Ramos (cell line): ENCODE measurements around the gene SLC38A2.
"Not testable (repeated sequence)": the region's sequence is repeated elsewhere in the genome, so short reads cannot be mapped to it uniquely, and the experiment has no call there.

Experiments used
- in situ Hi-C: fragments of 300-500 bp; cut with MboI; formaldehyde crosslinking; loops from one replicate; pipeline ENCODE4 v1.14.3; 2022; ENCODE audit warnings: low sequenced_read_pairs; ENCODE audit not compliant: unreplicated experiment

SLC38A2 gene

GRCh38 chr12:46372544-46373300 is at the start of gene SLC38A2:
Gene SLC38A2 (minus strand): TSS chr12:46372773. CDS start chr12:46371293, 1,480 bp downstream.
- in situ Hi-C loops: no loop called here

DNA sequence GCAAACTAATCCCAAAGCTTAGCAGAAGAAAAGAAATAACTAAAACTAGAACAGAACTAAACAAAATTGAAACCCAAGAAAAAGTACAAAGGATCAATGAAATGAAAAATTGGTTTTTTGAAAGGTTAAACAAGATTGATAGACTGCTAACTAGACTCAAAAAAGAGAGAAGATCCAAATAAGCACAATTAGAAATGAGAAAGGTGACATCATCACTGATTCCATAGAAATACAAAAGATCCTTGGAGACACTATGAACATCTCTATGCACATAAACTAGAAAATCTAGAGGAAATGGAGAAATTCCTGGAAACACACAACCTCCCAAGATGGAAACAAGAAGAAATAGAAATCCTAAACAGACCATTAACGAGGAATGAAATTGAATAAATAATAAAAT is 47.1 kb upstream of the SLC38A2 start:
- in situ Hi-C loops: no loop called here

GRCh38 chr12:46415552-46415951 is 43.0 kb upstream of the SLC38A2 start:
- in situ Hi-C loops: no loop called here

DNA sequence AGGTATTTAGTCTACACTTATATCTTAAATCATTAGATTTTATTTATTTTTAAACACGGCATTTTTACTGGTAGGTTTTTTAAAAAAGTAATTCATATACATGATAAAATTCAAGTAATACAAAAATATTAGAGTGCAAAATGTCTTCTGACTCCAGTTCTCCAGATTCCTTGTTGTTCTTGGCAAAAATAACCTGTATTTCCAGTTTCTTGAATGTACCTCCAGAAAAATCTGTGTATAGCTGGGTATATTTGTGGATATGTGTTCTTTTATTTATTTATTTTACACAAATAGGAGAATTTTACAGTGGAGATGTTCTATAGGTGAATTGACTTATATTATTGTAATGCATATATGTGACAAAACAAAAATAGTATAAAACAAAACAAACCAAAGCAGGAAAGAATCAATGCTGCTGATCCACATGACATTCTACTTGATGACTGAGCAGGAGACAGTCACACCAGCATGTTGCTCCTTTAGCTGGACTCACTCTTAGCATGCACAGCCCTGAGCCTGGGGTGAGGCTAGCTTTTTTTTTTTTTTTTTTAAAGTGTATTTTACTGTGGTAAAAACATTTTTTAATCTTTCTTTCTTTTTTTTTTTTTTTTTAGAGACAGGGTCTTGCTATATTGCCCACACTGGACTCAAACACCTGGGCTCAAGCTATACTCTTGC is 42.2 kb upstream of the SLC38A2 start:
- in situ Hi-C loops: no loop called here

DNA sequence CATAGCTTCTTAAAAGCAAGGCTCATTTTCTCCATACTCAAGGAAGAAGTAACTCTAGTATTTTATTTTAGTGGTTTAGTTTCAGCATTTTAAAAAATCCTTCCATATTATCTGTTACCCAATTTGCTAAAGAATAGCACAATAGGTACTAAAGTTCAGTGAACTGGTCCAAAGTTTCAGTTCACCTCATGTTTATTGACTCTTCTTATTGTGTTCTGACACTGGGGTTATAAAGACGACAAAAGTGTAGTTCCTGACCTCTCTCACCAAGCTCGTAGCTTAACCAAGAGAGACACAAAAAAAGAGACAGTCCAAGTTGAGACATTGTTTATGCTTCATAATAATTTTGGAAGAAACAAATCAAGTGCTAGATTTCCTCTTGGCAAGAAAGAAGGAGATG is 40.8 kb upstream of the SLC38A2 start:
- in situ Hi-C loops: no loop called here

DNA sequence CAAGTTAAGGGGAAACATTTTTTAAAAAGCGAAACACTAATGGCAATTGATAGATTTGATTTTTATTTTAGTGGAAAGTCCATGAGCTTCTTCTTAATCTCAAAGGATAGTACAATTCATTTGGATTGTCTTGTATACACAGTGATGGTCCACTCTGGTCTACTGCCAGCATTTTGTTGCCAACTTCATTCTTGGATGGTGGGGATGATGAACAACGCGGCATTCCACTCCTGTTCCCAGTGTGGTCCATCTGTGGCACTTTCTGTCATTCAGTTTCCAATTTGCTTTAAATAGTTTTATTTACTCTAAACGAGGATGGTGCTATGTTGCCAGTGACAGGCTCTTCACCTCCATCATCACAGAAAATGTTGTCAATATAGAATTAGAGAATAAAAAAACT is 40.3 kb upstream of the SLC38A2 start:
- in situ Hi-C loops: no loop called here

DNA sequence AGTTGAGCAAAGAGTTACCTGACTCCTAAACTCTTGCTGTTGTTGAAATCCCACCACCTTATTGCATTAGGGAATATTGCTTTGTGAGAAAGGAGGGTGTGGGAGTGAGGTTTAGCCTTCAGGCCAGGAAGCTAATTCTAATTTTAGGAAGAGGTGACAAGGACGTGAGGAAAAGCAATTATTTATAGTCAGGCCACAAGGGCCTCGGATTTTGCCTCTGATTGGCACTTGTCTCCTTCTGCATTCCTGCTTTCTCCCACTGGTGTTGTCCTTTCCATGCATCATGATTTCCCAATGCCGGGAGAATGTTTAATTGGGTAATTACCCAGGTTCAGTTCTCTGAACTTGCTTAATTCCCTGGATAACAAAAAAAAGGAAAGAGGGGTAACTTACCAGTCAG is 37.9 kb upstream of the SLC38A2 start:
- in situ Hi-C loops: no loop called here

DNA sequence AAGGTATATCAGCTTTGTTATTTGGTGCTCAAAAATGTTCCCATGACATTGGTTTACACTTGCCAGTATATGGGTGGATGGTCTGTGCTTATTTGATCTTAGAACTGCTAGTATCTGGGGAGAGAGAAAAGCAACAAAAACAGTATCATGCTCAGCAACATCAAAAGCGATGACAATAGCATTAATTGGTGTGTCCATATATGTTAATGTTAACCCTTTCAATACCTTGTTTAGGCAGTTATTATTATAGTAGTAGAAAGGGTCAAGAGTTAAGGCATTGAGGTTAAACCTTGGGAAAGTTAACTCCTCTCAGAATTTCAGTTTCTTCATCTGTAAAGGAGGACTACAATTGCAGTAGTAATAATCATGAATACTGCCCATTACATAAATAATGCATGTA is 37.4 kb upstream of the SLC38A2 start:
- in situ Hi-C loops: no loop called here

GRCh38 chr12:46409342-46409741 is 36.8 kb upstream of the SLC38A2 start:
- in situ Hi-C loops: no loop called here

DNA sequence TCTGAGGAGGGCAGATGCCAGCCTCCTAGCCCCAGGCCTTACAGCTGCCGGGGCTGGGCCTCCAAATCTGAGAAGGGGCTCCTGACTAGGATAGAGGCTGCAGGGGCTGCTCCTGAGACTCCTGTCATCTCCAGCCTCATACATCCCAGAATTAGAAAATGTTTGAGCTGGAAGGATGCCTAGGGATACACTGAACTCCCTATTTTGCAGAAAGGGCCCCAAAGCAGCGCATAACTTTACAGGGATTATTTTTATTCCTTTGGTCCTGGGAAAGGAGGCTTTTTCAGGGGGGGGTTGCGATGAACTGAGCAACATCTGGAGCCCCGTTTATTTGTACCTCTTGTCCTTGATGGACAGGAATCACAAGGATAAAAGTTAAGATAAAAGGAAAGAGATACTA is 35.9 kb upstream of the SLC38A2 start:
- in situ Hi-C loops: no loop called here

GRCh38 chr12:46407361-46407760 is 34.8 kb upstream of the SLC38A2 start:
- in situ Hi-C loops: no loop called here

DNA sequence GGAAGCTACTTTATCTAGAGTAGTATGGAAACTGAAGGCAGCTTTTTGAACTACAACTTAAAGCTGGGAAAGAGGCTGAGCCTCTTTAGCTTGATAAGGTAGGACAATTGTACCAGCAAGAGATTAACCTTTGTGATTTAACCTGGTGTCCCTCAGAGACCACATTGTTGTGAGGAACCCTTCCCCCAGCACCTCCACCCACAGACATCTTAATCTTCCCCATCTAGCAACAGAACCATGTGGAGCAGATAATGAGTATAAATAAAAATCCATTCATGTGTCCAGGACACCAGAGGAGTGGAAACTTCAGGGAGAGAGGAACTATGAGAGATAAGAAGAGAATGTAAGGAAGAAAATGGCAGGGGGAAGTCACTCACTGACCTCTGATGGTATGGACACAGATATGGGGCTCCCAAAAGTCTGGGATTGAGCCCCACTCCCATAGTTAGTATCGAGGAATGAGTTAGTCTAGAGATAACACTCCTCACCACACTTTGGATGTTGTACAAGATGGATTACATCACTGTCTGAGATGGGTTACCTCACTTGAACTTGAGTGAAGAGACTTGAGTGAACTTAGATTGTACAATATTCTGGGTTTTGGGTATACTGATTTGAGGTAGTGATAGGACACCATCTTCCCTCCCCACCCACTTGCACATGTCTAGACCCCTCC is 33.9 kb upstream of the SLC38A2 start:
- in situ Hi-C loops: no loop called here

GRCh38 chr12:46404733-46405132 is 32.2 kb upstream of the SLC38A2 start:
- in situ Hi-C loops: no loop called here

GRCh38 chr12:46404225-46404631 is 31.7 kb upstream of the SLC38A2 start:
- in situ Hi-C loops: no loop called here

GRCh38 chr12:46403719-46404070 is 31.1 kb upstream of the SLC38A2 start:
- in situ Hi-C loops: no loop called here

GRCh38 chr12:46402941-46403718 is 30.6 kb upstream of the SLC38A2 start:
- in situ Hi-C loops: no loop called here

DNA sequence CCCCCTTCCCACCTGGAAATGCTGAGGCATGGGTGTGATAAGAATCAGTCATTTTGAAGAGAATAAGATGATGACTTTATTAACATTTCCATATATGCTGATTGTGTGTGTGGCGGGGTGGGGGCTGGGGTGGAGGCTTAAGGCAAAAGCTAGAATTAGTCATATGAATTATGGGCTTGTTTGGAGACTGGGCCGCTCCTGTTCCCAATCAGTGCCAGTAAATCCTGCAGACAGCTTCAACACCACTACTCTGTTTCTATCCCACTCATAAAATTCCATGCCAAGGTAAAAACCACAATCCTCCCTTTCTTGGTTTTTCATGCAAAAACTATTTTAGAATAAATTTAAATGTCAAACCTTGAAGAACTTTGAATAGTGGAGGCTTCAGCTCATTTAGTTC is 29.9 kb upstream of the SLC38A2 start:
- in situ Hi-C loops: no loop called here

- in situ Hi-C loops: no loop called here
Measured at GRCh38 chr12:46401662-46402061, 29.1 kb upstream of the SLC38A2 start.

DNA sequence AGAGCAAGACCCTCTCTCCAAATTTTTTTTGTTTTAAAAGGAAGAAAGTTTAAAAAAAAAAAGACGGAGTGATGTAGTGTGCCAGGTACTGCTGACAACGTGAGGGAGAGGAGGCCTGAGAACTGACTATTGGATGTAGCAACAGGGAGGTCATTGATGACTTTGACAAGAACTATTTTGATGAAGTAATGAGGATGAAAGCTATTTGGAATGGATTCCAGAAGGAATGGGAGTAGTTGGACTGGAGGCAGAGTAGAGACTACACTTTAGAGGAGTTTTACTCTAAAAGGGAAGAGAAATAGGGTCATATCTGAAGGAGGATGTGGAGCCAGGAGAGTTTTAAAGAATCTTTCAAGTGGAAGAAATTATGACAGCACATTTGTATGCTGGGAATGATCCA is 27.8 kb upstream of the SLC38A2 start:
- in situ Hi-C loops: no loop called here

DNA sequence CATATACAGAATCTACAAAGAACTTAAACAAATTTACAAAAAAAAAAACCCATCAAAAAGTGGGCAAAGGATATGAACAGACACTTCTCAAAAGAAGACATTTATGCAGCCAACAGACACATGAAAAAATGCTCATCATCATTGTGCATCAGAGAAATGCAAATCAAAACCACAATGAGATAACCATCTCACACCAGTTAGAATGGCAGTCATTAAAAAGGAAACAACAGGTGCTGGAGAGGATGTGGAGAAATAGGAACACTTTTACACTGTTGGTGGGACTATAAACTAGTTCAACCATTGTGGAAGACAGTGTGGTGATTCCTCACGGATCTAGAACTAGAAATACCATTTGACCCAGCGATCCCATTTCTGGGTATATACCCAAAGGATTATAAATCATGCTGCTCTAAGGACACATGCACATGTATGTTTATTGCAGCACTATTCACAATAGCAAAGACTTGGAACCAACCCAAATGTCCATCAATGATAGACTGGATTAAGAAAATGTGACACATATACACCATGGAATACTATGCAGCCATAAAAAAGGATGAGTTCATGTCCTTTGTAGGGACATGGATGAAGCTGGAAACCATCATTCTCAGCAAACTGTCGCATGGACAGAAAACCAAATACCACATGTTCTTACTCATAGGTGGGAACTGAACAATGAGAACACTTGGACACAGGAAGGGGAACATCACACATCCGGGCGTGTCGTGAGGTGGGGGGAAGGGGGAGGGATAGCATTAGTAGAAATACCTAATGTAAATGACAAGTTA is 27.1 kb upstream of the SLC38A2 start:
- in situ Hi-C loops: not testable (repeated sequence)
